Fibroblast of villous mesenchyme (primary cell): ENCODE results near the gene AK8. TPM values are rescaled to one million over a fixed set of nuclear protein-coding genes. Genes with fewer than 3 reads are reported as not detected.

Source experiments
- DNase-seq: peaks from one replicate; pipeline ENCODE4 v3.0.0-alpha.2; 2010; ENCODE audit warnings: low read depth
- H3K4me3 ChIP-seq: 2 replicates; pipeline ENCODE4 v1.5.1; 2011; ENCODE audit warnings: low read depth, mild to moderate bottlenecking, low read length
- CTCF ChIP-seq: IDR thresholded peaks from 2 replicates; pipeline ENCODE4 v1.5.1; 2012; ENCODE audit warnings: low read depth, mild to moderate bottlenecking, low read length; ENCODE audit not compliant: insufficient read depth
- total RNA-seq: library from RNA; depleted of rRNA; stranded (reverse); fragments of >200 nt; gene quantifications from 2 replicates; pipeline ENCODE4 v1.2.3, GENCODE V29; 2012

Gene AK8
- total RNA-seq, 1 donor = not detected

DNA sequence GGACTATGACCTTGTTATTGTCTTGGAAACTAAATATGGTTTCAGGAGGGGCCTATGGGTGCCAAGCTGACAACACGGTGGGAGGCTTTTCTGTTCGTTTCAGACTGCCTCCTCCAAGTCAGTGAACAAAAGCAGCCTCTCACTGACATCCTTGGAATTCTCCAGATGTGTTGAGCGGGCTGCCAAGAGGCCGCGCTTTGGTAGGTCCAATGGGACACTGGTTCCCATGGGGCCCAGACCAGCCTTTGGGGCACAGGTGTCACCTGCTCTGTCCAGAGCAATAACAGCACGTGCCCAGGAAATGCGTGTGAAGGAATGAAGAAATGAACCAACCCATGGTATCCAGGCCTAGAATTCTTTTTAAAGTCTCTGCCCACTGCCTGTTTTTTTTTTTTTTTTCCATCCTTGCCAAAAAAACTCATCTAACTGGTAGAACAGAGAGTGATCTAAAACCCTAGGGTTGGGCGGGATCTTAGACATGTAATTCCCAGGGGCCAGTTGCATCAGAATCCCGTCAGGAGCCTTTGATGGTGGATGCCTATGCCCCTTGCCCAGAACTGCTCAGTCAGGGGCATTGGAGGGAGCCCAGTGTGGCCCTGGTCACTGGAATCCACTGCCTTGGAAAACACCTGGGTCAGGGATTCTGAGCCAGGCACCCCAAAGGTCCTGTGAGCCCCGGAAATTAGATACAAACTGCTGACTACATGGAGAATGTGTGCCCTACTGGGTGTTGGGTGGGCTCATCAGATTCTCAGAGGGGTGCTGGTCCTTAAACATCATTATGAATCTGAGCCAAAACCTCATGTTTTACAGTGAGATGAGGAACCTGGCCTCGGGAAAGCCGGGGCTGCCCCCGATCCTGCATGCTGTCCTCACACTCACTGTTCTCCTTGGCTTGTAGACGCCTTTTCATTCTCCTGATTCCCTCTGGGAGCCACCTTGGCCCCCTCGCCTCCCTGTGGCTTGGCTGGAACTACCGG lies 147.7 kb downstream of the AK8 start:
- no peak for TF ChIP-seq CTCF
- H3K4me3 ChIP-seq = no peak overlapping the region
- DNase-seq = no peak

DNA sequence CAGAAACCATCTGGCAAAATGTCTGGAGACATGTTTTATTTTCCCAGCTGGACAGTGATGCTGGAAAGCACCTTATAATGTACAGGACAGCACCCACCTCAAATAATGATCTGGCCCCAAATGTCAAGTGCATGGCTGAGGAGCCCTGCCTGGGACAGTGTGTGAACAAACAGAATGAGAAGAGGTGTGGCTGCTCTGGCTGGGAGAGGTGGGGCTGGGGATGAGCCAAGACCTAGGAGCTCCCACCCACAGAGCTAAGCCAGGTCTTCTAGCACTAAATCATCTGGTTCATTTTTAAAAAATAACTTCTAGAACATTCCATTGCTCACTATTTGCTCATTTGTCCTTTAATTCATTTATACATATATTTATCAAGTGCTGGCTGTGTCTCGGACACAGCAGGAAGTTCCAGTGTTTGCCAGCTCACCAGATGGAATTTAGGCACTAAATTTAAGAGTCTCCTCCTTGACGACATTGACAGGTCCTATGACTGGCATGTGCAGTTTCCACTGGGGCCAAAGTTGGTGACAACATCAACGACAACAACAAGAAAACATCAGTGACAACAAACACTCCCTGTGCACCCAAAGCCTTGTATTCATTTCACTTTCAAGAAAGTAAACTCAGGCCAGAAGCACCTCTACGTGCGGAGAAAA lies 148.7 kb downstream of the AK8 start:
- no peak overlapping the region for H3K4me3 ChIP-seq
- no peak for DNase-seq
- no peak for TF ChIP-seq CTCF

DNA sequence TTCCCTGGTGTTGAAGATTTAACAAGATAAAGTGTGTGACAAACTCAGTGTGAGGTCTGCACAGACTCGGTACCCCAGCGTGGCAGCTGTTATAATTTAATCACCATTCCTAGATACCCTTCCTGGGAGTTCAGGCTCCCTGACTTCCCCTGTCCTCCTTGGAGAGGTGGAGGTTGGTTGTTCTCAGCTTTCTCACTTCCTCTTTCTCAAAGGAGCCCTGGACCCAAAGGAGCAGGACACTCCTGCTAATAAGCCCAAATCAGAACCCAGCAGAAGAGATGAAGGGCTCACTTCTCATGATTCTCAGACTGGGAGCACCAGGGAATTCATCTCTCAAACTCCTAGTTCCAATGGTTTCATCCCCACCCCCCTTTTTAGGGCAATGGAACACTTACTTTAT lies 149.6 kb downstream of the AK8 start:
- H3K4me3 ChIP-seq = no peak overlapping the region
- no peak for TF ChIP-seq CTCF
- DNase-seq = no peak

DNA sequence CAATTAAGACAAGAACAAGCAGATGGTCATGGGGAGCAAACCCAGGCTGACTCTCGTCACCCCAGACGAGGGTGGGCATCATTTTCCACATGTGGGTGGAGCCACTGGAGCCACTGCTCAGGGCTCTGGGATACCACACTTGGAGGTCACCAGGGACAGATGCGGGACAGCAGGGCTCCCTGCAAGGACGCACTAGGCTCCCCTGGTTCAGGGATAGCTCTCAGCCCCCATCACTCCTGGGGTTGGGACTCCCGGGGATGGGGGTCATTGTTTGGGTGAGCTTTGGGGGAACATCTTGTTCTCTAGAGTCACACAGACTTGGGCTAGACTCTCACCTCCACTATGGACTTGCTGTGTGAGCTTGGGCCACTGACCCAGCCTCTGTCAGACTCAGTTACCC lies 150.0 kb downstream of the AK8 start:
- no peak for TF ChIP-seq CTCF
- H3K4me3 ChIP-seq = no peak overlapping the region
- no peak for DNase-seq

DNA sequence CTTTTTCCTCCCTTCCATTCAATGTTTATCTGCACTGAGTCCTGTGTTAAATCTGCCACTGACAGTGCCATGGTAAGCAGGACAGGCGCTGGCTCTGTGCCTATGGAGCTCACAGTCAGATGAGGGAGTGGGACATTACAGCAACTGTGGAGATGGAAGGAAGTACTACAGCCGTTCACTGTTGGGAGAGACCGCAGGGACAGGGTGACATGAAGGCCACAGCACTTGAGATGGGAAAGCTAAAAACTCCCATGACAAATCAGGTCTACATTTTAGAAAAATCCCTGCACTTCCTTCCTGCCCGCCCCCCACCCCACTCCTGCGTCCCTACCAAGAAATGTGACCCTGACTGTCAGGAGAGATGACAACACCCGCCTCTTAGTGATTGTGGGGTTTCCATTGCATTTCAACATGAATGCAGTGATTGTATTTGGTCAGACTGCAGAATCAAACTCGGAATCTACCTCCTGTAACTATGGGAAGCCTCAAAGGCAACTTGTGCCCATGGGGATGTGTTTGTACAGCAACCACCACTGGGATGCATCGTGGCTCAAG lies 151.4 kb downstream of the AK8 start:
- DNase-seq = no peak
- no peak overlapping the region for H3K4me3 ChIP-seq
- TF ChIP-seq CTCF = no peak

GRCh38 chr9:132725306-132725705 lies 152.8 kb downstream of the AK8 start:
- no peak for TF ChIP-seq CTCF
- H3K4me3 ChIP-seq = no peak overlapping the region
- no peak for DNase-seq
